GM21515 (cell line): ENCODE results near the gene RFXAP.
A peak's percentile ranks its signal among the peaks of the same experiment; 100 is the strongest.
"Not testable (repeated sequence)": the region's sequence is repeated elsewhere in the genome, so short reads cannot be mapped to it uniquely, and the experiment has no call there.

ENCODE experiments used
- ATAC-seq: cut with Tn5 transposase; IDR thresholded peaks from one replicate; pipeline ENCODE4 v1.9.1; 2021; ENCODE audit not compliant: unreplicated experiment

Gene RFXAP, protein sequence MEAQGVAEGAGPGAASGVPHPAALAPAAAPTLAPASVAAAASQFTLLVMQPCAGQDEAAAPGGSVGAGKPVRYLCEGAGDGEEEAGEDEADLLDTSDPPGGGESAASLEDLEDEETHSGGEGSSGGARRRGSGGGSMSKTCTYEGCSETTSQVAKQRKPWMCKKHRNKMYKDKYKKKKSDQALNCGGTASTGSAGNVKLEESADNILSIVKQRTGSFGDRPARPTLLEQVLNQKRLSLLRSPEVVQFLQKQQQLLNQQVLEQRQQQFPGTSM

DNA sequence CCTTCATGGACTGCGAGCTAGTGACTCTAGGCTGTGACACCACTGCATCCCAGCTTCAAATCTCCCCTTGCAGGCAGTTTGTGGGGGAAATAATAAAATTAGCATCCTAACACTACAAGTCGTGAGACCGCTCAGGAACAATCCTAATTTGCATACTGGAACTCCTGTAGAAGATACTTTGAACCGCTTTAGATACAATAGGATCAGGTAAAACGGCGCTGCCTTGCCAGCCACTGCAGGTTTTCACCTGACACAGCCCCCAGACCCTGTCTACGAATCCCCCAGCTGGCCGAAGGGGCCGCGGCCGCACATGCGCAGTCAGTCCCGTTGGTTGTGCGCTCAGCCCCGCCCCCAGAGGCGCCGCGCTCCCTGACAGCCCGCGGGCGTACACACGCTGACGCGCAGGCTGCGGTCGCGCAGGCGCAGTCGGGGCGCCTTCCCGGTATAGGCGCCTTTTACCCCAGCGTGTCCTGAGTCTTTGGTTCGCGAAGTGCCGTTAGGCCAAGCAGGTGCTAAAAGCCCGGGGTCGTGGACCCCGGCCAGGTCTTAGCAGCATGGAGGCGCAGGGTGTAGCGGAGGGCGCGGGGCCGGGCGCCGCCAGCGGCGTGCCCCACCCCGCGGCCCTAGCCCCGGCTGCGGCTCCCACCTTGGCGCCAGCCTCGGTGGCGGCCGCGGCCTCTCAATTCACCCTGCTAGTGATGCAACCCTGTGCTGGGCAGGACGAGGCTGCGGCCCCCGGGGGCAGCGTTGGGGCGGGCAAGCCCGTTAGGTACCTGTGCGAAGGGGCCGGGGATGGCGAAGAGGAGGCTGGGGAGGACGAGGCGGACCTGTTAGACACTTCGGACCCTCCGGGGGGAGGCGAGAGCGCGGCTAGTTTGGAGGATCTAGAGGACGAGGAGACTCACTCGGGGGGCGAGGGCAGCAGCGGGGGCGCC is at the start of gene RFXAP:
Gene RFXAP (plus strand): TSS at position 419 of the 935 bp plus-strand sequence. CDS start 136 bp downstream, at position 555.
- ATAC-seq, result peak; percentile 82

- no peak for ATAC-seq
These were observed 49.5 kb upstream of the RFXAP start for GRCh38 chr13:36769545-36769944.

- no peak for ATAC-seq
These were observed 48.3 kb upstream of the RFXAP start for GRCh38 chr13:36770741-36771140.

GRCh38 chr13:36772853-36773252 is 46.2 kb upstream of the RFXAP start:
- ATAC-seq, result no peak

- no peak for ATAC-seq
These were observed 44.1 kb upstream of the RFXAP start for GRCh38 chr13:36774931-36775330.

GRCh38 chr13:36776175-36776574 is 42.8 kb upstream of the RFXAP start:
- ATAC-seq, result no peak

DNA sequence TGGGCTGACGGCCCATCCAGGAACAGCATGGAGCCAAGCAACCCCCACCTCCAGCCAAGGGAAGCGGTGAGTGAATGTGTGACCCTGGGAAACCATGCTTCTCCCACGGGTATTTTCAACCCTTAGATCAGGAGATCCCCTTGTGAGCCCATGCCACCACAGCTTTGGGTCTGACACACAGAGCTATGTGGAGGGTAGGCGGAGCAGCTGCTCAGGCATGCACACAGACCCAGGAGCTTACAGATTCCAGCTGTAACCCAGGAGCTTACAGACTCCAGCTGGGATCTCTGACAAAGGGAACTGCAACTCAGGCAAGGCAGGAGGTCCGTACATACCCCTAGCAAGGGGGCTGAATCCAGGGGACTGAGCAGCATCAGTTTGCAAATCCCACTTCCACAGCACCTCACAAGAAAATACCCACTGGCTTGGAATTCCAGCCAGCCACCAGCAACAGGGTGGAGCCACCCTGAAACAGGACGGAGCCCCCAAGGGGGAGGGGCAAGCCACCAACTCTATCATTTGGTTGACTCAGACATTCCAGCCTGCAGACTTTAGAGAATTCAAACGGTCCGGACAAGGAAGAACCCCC is 40.8 kb upstream of the RFXAP start:
- ATAC-seq, result no peak

DNA sequence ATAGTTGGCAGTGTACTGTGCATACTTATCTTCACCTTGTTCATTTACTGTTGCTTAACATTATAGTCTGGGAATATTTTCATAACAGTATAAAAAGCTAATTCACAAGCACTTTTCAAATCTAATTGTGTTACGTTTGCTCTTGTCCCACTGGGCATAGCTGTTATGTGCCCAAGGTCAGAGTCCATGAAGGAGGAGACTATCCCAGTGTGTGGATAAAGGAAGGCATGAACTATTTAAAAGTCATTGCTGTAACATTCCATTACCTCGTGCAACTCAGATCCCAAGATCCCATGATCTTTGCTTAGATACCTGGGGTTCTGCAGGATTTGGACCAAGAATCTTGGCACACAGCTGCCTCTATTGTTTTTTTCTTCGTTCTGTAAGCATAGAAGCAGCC is 35.1 kb upstream of the RFXAP start:
- no peak for ATAC-seq

GRCh38 chr13:36786175-36786574 is 32.8 kb upstream of the RFXAP start:
- not testable (repeated sequence) for ATAC-seq

DNA sequence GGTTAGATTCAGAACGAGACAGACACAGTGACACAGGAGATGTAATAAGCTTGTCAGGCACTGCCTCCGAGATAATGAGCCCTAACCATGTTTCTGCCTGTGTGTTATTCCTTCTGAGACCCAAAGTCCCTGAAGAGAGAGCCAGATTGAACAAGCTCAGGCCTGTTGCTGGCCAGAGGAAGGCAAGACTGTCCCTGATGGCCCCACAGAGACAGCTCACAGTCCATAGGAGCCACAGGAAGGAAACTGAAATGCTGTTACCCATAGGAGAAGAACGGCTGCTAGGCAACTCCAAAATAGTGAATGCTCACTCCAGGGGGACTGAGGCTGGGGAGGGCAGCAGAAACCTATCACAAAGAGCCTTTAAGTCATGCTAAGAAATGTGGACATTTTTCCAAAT is 31.8 kb upstream of the RFXAP start:
- no peak for ATAC-seq

GRCh38 chr13:36788276-36788675 is 30.7 kb upstream of the RFXAP start:
- no peak for ATAC-seq

GRCh38 chr13:36789061-36789460 is 30.0 kb upstream of the RFXAP start:
- ATAC-seq, result no peak

DNA sequence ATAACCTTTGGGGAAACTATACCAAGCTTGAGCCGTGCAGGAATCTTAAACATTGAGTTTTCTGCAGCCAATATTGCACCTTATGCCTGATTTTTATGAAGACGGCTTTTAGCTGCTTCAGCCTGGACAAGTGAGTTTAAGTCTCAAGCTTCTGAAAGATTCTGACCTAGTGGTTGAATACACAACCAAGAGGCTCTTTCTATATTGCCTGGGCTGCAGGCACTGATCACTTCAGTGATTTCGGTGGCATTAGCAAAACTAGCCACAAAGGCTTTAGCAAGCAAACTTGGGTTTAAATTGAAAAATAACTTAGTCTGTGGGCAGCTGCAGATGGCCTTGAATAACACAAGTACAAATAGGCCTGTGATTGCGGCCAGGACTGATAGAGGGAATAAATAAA is 29.3 kb upstream of the RFXAP start:
- ATAC-seq, result no peak

DNA sequence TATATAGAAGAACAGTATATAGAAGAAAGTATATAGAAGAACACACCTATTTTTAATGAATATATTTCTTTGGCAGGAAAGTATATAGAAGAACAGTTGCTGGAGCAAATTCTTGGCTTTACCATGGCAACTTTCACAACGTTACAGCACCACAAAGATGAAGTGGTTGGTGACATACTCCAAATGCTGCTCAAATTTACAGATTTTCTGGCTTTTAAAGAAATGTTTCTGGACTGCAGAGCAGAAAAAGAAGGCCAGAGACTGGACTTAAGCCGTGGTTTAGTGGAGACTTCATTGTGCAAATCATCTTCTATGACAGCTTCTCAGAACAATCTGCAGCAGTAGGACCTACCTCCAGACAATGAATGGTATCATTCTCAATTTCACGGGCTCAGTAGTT is 24.3 kb upstream of the RFXAP start:
- no peak for ATAC-seq

GRCh38 chr13:36795463-36795862 is 23.6 kb upstream of the RFXAP start:
- ATAC-seq, result no peak

DNA sequence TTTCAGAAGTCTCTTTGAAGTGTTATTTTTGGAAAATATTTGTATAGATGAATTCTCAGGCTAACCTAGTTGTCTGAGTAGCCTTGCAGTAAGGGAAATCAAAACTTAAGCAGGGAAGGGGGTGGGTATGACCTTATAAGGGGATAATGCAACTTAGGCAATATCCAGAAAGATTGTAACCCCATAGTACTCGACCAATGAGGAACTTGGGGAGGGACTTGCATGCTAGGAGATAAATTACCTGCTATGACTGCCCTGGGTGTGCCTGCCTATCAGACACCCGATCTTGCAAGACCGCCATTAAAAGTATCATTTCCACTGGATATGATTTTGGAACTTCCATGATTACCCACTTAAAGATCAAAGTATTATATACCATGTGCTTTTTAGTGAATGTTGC is 23.0 kb upstream of the RFXAP start:
- no peak for ATAC-seq

- ATAC-seq, result no peak
These were observed 18.0 kb upstream of the RFXAP start for GRCh38 chr13:36801035-36801434.

DNA sequence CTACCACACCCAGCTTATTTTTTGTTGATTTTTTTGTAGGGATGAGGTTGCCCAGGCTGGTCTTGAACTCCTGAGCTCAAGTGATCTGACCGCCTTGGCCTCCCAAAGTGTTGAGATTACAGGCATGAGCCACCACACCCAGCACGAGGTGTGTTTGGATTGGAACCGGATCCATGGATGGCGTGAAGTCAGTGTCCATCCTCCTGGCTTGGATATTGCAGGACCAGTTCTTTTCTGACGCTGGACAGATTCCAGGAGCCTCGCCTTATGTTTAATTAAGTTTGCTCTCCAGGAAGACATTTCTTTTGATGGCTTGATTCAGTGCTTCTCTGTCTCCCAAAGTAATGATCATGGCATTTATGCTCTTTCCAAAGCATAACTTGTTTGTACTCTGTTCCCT is 14.4 kb upstream of the RFXAP start:
- ATAC-seq, result no peak

DNA sequence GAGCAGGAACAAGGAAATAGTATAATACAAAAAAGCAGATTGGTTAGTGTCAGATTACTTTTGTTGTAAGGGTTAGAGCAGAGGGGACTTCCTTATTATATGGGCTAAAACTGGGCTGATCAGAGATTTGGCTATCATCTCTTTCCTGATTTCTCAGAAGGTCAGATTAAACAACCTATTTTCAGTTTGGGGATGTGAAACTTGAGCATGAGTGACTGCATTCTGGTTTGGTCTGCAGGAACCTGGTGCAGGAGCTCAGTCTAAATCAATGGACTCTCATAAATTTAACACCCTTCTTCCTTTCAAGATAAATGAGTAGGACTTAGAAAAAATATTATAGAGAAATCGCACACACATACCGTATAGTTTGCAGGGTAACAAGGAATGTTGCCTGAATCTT is 12.9 kb upstream of the RFXAP start:
- ATAC-seq, result no peak

DNA sequence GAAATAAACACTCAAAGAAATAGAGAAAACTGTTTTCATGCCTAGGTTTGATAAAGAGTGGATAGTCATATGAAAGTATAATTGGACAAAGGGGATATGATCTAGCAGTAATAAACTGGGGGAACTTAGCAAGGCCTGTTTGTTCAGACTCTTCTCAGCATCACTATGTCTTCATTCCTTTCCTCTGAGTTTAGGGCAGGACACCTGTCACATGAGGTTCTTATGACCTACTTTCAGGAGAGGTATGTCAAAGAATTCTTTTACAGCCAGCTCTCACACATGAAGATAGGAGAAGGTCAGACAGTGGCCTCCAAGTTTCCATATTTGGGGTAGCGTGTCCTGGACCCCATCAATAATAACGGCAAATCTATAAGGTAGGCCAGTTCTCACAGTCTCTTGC is 11.4 kb upstream of the RFXAP start:
- no peak for ATAC-seq

DNA sequence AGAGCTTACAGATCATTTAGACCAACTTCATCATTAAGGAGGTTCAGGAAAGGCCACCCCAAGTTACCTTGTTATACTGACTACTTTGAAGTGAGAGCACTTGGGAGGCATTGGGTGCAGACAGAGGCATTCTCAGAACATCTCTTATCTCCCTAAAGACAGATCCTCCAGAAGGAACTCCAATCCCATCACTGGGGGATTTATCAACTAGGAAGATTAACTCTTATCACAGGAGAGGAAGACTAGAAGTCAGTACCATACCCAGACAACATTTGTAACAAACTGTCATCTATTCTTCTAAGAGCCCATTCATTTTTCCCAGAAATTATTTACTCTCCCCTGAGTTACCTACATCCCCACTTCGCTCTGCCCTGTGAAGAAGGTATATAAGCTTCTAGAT is 5.8 kb upstream of the RFXAP start:
- ATAC-seq, result no peak

- no peak for ATAC-seq
These were observed 4.6 kb upstream of the RFXAP start for GRCh38 chr13:36814465-36814864.
